ENCODE results near the gene TTC7B.

Gene TTC7B

DNA sequence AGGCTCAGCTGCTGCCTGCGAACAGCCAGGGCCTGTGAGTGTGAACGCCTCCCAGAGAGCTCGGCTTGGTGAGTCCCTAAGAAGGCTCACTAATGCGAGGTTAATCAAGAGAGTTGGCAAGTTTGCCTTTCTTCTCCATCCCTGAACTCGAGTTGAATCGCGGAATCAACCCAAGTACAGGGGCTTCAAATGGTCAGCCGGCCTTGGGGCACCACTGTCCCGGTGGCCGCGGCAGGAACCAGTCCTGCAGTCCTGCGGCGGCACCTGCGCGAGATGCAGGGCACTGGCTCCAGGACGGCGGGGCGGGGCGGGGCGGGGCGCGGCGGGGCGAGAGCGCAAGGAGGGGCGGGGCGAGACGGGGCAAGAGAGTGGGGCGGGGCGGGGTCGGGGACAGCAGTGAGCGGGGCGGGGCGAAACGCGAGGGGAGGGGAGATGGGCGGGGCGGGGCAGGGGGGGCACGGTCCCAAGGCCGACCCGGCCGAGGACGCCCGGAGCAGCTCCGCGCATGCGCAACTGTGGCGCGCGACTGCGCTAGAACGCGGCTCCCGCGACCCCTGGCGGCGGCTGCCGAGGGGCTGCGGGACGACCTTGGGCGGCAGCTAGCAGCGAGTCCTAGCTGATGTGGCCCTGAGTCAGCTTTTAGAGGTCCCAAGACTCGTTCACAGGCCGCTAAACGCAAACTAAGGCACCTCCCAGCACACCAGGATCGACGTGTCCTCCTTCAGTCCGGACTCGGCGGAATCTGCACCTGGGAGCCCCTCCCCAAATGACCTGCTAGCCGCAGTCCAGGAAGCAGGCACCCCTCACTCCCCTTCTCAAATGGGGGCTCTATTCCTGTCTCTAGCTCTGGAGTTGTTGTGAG is 58.0 kb downstream of the TTC7B start:
- peak; percentile 99 for DNase-seq (ENCODE audit: insufficient read length, low spot score)
- FAIRE-seq: peak; percentile 67
- TF ChIP-seq POLR2A (IDR thresholded peaks at IDR 0.05; ENCODE audit: low read depth, low read length): no peak

DNA sequence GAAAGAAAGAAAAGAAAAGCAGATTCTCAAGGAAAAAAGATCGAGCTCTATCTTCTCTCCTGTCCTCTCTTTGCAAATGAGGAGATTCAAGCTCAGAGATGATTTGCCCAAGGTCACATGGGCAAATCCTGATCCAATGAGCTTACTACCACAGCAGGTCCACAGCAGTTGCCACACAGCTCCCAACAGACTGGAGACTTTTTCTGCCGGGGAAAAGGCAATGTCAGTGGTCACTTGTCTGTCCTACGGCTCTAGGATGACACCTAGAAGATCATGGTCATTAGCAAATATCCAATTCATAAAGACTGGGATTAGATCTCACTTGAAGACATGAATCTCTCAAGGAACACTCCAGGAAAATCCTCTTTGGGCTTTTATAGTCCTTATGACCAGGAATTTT is 58.8 kb downstream of the TTC7B start:
- no peak for FAIRE-seq
- TF ChIP-seq POLR2A (IDR thresholded peaks at IDR 0.05; ENCODE audit: low read depth, low read length): no peak

DNA sequence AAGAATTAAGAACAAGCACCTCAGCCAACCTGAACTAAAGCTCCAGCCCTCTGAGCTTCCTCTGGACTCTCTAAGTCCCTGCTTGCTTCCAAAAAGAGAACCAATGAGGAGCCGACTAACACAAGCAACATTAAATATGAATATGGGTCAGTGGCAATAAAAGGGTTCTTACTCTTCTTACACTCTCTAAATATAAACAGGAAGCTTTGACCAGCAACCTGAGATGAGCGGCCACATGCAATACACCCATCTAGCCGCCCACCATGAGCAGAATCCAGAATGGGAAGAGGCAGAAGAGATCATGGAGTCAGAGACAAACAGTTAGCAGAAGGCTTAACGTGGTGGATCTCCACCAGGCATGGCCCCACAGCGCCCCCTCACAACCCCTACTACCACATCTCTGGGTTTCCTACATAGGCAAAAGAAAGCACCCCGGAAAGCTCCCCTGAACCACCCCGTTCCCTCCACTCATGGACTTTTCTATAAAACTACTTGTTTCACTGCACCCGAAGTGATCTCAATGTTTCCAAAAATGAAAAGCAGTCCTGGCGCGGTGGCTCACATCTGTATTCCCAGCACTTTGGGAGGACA is 59.4 kb downstream of the TTC7B start:
- no peak for TF ChIP-seq POLR2A (IDR thresholded peaks at IDR 0.05; ENCODE audit: low read depth, low read length)
- no peak for DNase-seq (ENCODE audit: insufficient read length, low spot score)
- no peak for FAIRE-seq

More for the DNA sequence above, 58.8 kb downstream of the TTC7B start:
- no peak for DNase-seq (ENCODE audit: insufficient read length, low spot score)

DNA sequence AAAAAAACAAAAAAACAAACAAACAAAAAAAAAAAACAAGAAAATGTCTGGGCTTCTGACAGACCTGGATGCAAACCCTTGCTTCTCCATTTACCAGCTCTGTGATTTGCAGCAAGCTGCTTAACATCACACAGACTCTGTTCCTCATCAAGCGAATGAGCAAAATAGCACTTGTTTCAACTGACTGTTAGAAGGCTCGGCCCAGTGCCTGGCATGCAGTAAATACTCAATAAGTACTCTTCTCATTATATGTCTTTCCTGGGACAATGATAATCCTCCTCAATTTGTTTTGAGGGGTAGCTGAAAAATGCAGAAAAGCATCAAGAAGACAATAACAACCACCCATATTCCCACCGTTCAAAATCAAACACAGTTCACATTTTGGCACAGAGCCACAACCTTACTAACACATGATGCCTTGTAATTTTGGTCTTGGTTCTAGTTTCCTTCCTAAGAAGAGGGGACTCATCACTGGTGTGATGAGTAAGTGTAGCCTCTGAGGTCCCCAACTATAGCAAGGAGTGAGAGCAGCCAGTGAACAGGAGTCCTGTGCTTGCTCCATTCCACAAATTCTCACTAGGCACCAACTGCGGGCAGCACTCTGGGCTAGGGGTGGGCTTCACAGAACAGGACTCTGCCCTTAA is 60.4 kb downstream of the TTC7B start:
- DNase-seq (ENCODE audit: insufficient read length, low spot score) (no peak), FAIRE-seq (no peak)
- TF ChIP-seq POLR2A (IDR thresholded peaks at IDR 0.05; ENCODE audit: low read depth, low read length): no peak

DNA sequence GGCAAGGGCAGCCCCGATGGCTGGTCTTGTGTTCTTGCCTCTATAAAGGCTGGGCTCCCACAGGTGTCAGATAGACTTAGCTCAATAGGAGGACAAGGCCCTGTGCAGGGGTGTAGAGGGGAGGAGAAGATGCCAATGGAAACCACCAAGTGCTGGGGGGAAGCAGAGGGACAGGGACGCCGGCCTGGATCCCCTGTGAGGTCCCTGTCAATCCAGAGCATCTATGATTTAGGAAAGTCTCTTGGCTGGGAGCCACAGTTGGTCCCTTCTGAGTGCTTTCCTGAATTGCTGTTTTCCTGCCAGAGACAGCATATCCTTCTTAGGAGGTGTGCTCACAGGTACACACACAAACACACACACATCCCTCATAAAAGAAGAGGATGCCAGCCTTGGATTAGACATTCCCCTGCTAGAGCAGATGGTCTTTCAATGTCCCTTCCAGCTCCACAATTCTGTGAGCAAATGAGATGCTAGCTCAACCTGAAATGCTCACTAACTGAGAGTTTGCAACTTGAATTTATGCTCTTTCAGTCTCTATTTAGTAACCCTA is 62.7 kb downstream of the TTC7B start:
- FAIRE-seq: no peak
- DNase-seq (ENCODE audit: insufficient read length, low spot score): no peak
- TF ChIP-seq POLR2A (IDR thresholded peaks at IDR 0.05; ENCODE audit: low read depth, low read length): no peak

DNA sequence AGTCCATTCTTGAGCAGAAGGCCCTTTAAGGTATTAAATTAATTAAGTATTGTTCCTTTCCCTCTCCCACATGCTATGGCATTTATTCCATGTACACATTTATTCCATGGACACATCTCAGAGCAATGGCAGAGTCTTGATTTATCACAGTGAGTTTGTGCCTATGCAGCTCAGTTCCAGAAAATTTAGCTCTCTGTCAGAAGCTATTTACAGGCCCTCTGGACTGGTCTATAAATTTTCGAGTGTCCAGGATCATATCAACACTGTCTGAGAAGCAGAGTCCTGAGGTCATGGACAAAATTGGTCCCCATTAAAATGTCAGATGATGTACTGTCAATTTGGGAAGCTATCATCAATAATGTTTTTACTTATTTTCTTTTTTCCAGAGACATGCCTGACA is 65.5 kb downstream of the TTC7B start:
- no peak for TF ChIP-seq POLR2A (IDR thresholded peaks at IDR 0.05; ENCODE audit: low read depth, low read length)
- FAIRE-seq: no peak
- no peak for DNase-seq (ENCODE audit: insufficient read length, low spot score)

DNA sequence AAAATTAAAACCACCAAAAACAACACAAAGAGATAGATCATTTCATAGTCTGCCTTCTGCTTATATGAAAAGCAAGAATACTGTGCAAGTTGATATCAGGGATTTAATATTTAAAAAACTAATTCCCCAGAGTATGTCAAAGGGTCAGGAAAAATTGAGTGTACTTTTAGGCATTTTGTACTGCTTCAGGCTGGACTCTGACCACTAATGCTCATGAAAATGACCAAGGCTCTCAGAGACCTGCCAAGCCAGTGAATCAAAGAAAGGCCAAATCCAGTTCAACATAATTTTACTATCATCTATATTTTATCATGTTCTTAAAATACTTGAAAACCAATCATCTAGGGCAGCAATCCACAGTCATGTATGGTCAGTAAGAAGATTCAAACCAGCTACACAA is 66.0 kb downstream of the TTC7B start:
- no peak for TF ChIP-seq POLR2A (IDR thresholded peaks at IDR 0.05; ENCODE audit: low read depth, low read length)
- DNase-seq (ENCODE audit: insufficient read length, low spot score) (no peak), FAIRE-seq (peak; percentile 11)

DNA sequence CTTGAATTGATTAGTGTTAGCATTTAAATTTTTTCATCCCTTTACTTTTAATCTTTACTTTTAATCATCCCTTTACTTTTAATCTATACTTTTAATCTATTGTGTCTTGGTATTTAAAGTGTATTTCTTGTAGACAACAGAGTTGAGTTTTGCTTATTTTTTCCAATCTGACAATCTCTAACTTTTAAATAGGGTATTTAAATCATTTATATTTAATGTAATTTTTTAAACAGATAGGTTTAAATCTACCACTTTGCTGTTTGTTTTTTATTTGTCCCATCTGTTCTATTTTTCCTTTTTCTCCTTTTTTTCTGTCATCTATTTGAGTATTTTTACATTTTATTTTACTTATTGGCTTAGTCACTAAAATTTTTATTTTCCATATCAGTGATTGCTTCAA is 68.3 kb downstream of the TTC7B start:
- DNase-seq (ENCODE audit: insufficient read length, low spot score): no peak
- no peak for TF ChIP-seq POLR2A (IDR thresholded peaks at IDR 0.05; ENCODE audit: low read depth, low read length)
- FAIRE-seq: no peak

DNA sequence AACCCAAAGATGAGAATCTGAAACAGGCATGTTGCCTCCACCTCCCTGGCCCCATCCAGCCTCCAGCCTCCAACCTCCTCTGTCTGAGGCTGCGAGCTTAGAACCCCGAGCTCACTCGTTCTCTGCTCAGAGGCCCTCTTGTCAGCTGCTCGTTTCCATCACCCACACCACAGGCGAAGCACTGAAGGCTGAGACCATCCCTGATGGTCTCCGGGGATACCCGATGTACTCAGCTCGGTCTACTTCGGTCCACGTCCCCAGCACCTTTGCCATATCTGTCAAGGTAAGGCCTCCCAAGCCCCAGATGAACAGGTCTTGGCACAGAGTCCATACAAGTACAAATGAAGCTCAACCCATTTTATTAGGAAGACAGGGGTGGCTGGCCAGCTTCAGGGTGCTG is 72.4 kb downstream of the TTC7B start:
- no peak for TF ChIP-seq POLR2A (IDR thresholded peaks at IDR 0.05; ENCODE audit: low read depth, low read length)
- FAIRE-seq (no peak), DNase-seq (ENCODE audit: insufficient read length, low spot score) (no peak)

DNA sequence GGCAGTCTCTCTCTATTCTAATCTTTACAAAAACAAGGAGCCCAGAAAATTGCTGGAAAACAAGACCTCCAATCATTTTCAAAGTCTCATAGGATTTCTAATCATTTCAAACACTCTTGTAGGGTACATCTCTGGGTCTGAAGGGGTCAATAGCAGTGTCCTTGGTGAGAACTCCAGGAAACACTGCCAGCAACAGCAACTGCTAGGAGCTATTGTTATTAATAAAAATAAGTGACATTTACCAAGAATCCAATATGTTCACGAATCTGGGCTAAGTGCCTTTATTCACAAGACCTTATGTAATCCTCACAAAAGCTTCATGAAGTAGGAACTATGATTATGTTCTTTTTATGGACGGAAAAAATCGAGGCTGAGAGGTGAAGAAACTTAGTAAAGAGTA is 72.8 kb downstream of the TTC7B start:
- FAIRE-seq (no peak), DNase-seq (ENCODE audit: insufficient read length, low spot score) (no peak)
- no peak for TF ChIP-seq POLR2A (IDR thresholded peaks at IDR 0.05; ENCODE audit: low read depth, low read length)

DNA sequence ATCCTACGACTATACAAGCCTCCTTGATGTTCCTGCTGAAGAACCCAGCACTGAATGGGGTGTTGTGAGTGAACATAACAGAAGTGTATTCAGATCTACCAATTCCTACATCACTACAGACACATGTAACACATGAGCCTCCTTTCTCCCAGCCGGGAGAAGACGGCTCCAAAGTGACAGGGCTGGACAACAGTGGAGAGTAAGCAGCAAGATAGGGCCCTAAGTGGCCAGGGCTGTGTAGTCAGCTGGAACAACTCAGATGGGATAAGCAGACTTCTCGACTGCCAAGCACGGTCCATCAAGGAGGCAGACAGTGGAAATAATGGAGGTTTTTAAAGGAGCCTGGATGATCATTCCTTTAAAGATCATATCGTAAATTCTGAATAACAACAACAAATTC is 73.5 kb downstream of the TTC7B start:
- FAIRE-seq (no peak), DNase-seq (ENCODE audit: insufficient read length, low spot score) (no peak)
- no peak for TF ChIP-seq POLR2A (IDR thresholded peaks at IDR 0.05; ENCODE audit: low read depth, low read length)

DNA sequence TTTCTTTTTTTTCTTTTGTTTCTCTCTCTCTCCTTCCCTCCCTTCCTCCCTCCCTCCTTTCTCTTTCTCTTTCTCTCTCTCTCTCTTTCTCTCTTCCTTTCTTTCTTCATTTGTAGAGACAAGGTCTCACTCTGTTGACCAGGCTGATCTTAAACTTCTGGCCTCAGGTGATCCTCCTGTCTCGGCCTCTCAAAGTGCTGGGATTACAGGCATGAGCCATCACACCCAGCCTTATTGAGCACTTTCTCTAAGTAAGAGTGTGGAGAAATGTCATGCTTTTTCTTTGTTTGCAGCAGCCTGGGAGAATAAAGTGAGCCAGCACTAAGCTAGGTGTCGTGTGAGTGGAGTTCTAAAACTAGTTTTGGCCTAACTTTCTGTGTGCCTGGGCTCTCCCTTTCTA is 74.0 kb downstream of the TTC7B start:
- FAIRE-seq (no peak), DNase-seq (ENCODE audit: insufficient read length, low spot score) (no peak)
- no peak for TF ChIP-seq POLR2A (IDR thresholded peaks at IDR 0.05; ENCODE audit: low read depth, low read length)

DNA sequence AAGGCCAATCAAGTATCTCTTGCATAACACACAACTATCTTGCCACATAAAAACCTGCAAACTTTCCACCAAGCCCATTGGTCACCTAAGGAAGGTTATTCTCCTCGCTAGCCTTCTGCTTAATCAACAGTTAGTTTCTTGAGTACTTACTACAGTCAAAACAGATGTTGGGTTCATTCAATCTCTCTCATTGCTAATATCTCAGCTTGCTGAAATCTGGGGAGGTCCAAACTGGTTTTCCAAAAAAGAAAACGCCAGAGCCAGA is 74.6 kb downstream of the TTC7B start:
- FAIRE-seq (no peak), DNase-seq (ENCODE audit: insufficient read length, low spot score) (no peak)
- TF ChIP-seq POLR2A (IDR thresholded peaks at IDR 0.05; ENCODE audit: low read depth, low read length): no peak

DNA sequence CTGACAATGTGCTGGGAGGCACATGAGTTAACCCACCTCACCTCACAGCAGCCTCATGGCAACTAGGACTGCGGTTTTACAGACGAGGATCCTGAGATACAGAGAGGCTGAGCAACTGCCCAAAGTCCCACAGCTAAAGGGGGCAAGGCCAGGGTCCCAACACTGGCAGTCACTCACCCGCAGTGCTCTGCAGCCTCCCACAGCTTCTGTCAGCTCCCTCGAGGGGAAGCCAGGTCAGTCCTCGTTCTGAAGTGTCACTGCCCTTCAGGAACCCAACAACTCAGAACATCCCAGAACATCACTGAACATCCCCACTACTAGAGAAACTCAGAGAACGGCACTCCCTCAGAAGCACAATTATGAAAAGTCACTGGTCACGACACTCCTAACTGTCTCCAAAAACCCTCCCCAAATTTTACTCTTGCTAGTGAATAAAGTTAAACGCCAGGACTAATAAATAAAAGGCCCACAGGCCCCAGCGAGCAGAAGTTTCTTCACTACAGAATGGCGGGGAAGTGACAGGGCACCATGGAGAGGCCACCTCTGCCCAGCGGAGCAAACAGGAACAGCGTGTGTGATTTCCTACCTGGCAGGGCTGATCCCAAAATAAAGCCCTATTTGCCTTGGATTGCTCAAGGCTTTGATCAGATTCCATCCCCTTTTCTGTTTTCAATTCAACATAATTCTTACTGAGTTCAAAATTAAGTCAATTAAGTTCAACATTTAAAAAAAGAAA is 75.1 kb downstream of the TTC7B start:
- DNase-seq (ENCODE audit: insufficient read length, low spot score) (no peak), FAIRE-seq (no peak)
- TF ChIP-seq POLR2A (IDR thresholded peaks at IDR 0.05; ENCODE audit: low read depth, low read length): no peak

Measured in H54 (cell line).